Myocyte (in vitro differentiated cells): ENCODE measurements around the gene PDE11A. TPM values are rescaled to one million over a fixed set of nuclear protein-coding genes. Genes with fewer than 3 reads are reported as not detected.

Experiments
- DNase-seq: peaks from one replicate; pipeline ENCODE4 v3.0.0-alpha.2; 2012; ENCODE audit warnings: low read depth
- total RNA-seq: library from RNA; depleted of rRNA; stranded (reverse); fragments of >200 nt; gene quantifications from 2 replicates; pipeline ENCODE4 v1.2.3, GENCODE V29; 2014

Gene PDE11A
- total RNA-seq, 1 donor from 2014 or later, result 1.2 TPM

- DNase-seq, result no peak
Measured at GRCh38 chr2:177771191-177771590, 301.4 kb downstream of the PDE11A start.

- peak; percentile 22 for DNase-seq
Measured at GRCh38 chr2:177767768-177768167, 304.8 kb downstream of the PDE11A start.

DNA sequence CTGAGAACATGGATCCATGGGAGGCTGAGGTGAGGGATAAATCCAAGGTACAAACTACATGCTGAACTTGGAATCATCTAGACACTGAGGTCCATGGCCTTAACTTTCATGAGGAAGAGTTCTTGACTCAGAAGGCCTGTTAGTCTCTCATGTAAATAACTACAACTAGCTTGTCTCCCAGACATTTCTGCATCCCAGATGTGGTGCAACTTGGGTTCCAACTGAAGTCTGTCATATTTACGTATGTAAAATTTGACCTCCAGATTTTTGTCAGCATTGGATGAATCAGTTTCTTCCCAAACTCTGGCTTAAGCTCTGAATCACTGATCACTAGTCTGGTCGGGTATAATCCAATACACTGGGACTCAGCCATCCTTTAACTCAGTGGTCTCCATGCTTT lies 306.9 kb downstream of the PDE11A start:
- no peak for DNase-seq

GRCh38 chr2:177763531-177764265 lies 308.9 kb downstream of the PDE11A start:
- DNase-seq, result peak; percentile 72

- no peak for DNase-seq
Measured at GRCh38 chr2:177759443-177759842, 313.1 kb downstream of the PDE11A start.

GRCh38 chr2:177758591-177759371 lies 313.8 kb downstream of the PDE11A start:
- peak; percentile 68 for DNase-seq

DNA sequence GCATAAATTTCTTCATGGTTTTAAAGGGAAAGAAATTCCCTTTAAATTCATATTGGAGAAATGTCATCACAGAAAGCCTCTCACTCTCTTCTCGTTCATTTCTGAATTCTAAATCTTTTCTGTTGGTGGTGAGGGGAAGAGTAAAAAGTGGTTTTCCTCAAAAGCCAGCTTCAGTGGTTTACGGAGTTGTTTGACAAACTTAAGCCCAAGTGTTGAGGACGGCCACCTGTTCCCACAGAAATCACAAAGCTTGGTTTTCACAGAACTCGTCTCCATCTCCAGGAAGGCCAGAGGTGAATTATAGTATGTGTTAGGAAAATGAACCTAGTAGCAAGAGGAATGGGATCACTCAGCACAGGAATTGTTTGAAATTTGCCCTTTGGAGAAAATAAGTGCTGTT lies 316.2 kb downstream of the PDE11A start:
- no peak for DNase-seq

DNA sequence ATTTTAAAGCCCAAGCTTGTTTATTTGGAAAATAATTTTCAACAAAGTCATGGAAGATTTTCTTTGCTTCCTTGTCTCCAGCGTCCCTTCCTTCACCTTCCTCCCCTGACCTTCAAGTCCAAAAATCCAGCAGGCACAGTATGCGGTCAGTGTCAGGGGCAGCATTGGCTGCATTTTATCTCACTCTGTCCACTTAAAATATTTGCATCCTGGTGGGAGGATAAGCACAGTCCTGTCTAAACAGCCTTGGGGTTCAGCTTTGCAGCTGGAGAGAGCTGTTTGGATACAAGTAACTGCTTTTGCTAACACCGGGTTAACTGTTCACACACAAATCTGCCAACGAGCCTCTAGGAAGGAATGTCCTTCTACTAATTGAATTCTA lies 318.1 kb downstream of the PDE11A start:
- no peak for DNase-seq

DNA sequence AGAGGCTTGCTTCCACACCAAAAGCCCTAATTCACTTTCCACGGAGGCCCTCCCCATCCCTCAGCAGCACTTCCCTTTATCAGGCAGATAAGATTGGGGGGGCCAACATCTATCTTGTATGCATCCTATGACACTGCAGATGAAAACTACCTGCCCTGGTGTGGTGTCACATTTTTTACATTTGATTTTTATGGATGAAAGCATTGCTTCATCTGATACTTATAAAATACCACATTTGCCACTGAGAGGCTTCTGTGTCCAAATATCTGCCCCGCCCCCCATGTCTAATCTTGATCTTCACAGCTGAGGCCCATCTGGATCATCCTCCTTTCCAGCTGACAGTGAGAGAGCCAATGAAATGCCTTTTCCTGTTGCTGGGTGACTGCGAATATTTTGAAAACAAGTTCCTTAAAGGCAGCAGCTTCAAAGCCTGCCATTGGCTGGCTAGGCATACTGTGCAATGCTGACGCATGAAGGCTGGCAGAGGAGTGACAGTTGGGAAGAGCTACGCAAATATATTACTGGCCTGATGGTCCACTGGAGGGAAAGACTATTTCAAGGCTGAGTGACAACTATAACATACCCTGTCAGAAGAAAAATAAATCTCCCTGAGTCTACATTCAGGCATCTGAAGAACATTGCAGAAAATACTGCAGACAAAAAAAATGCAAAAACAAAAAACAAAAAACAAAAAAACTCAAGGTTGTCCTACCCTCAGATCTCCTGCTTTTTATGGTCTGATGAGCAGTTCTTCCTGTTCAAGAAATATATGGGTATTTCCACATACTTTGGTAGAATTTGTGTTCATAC lies 318.7 kb downstream of the PDE11A start:
- peak; percentile 80 for DNase-seq

DNA sequence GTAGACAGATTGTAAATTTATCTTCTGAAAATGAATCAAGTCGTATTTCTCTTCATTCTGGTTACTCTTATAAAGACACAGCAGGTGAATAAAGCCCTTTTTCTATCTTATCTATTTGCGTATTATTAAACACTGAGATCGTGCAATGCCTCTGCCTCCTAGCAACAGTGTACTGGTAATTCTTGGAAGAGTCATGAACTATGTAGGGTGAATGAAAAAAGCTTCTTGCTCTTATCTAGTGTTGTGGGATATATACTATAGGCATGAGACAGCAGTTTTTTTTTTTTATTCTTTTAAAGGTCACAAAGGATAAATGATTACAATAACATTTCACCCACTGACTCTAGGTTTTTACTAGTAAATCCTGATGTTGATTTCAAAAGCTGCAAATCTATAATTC lies 324.2 kb downstream of the PDE11A start:
- DNase-seq, result no peak

GRCh38 chr2:177747384-177747783 lies 325.2 kb downstream of the PDE11A start:
- DNase-seq, result no peak

DNA sequence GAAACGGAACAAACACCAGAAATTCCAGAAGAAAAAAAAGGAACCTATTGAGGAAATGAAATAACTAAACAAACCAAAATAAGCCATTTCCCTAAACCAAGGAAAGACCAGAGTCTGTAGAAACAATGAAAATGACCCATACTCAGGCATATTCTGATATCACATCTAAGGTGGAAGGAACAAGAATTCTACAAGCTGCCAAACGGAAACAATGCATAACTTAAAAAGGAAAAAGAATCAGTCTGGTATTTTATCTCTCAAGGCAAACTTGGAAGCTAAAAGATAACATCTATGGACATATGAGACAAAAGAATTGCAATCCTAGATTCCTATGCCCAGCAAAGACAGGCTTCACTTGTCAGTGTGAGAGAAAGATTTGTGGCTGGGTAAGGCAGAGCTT lies 326.2 kb downstream of the PDE11A start:
- DNase-seq, result no peak

DNA sequence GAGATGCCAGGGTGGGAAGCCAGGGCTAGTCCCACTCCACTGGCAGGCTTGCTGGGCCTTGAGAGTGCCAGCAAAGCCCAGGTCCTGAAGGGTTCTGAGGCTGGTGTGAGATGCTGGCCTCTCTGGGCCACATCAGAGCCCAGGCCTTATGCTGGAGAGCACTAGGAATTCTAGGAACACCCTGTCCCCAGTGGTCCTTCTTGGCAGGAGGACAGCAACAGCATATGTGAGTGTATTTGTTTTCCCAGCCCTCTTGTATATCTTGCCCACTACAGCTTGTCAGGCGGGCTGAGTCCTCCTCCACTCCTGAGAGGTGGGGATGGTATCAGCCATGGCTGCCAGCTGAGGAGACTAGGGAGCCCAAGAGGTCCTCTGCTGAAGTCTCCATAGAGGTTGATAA lies 327.0 kb downstream of the PDE11A start:
- DNase-seq, result no peak

GRCh38 chr2:177742851-177743250 lies 329.7 kb downstream of the PDE11A start:
- DNase-seq, result no peak

DNA sequence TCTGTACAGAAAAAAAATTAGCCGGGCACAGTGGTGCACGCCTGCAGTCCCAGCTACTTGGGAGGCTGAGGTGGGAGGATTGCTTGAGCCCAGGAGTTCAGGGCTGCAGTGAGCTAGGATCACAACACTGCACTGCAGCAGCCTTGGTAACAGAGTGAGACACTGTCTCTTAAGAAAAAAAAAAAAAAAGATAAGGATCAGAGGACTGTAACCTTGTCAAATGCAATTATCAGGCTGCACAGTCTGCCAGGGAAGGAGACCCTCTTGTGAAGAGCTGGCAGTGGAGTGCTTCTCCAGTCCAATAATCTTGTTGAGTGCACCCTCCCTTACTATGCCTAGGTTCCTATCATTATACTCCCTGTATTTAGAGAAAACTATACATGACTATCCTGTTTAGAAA lies 330.7 kb downstream of the PDE11A start:
- DNase-seq, result no peak

DNA sequence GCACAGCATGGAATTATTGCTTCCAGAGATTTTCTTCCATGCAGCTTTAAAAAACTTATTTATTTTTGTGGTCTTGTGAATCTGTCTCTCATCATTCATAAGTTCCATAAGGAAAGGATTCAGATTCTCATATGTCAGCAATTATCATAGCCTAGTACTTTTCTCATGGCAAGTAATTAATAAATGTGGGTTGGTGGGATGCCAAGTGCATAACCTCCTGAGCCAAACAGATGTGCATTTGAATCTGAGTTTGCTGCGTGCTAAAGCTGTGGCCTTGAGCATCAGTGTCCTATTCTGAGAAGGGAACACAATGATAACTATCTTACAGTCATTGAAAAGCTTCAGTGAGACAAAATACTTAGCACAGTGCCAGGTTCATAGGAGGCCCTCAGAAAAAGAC lies 331.9 kb downstream of the PDE11A start:
- DNase-seq, result no peak

DNA sequence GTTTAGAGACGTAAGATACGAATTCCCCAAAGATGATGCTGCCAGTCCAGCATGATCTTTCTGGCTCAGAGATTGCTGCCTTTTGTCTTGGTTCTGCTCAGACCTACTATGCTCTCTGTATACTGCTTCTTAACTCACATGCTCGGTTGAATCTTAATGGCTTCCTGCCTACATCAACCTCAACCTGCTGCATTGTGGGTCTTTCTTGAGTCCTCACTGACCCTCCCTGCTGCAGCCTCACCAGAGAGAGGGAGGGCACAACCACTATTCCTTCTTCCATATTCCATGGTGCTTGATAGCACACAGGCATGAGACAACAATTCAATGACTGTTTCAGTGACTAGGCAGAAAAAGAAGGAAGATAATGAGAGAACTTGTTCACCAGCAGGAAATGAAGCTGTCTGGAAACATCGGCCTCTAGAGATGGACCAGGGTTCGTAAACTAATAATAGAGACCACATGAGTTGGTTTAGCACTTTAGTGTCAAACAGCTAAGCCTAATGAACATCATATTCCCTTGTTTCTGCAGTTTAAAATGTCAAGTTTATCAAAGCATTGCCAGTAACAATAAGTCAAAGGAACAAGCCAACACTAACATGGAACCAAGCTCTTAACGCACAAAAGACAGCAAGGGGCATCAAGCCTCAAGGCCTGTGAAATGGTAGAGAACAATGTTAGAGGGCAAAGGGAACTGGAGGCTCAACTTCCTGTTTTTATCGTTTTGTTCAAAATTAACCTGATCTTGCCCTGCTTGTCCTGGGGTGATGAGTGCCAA lies 333.9 kb downstream of the PDE11A start:
- no peak for DNase-seq

DNA sequence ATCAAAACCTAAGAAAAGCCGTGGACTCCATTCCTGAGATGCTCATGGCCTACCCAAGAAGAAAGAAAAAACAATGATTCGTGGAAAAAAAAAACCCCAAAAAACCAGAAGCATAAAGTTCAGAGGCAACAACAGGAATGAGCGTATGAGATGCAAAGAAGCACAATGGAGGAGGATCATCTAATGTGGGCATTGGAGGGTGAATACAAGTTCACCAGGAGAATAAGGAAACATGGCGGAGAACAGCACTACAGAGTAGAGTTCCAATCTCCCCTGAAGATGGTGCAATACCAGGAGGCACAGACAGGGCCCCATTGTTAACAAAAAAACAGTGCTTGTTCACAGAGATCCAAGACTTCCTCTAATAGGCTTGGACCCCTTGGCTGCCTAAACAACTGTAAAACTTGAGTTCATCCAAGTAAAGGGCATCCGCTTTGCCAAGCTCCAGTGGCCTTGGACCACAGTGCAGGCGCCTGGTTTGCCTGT lies 337.2 kb downstream of the PDE11A start:
- no peak for DNase-seq

- DNase-seq, result no peak
Measured at GRCh38 chr2:177733322-177733855, 339.2 kb downstream of the PDE11A start.

GRCh38 chr2:177731384-177731783 lies 341.2 kb downstream of the PDE11A start:
- DNase-seq, result no peak

- no peak for DNase-seq
Measured at GRCh38 chr2:177730792-177731191, 341.8 kb downstream of the PDE11A start.
